Measurements from ENCODE around the gene TTR. TPM values are rescaled to one million over a fixed set of nuclear protein-coding genes. Genes with fewer than 3 reads are reported as not detected.

Gene TTR
- polyA plus RNA-seq, 1 of the 3 experiments (the other 2 are of a cell fraction) = not detected

GRCh38 chr18:31607384-31607783, 15.7 kb downstream of the TTR start:
- Histone ChIP-seq H3K4me2 (no peak overlapping the region), H2AFZ (ENCODE audit: low read depth) (no peak overlapping the region), H3F3A (replicated peaks; ENCODE audit: insufficient read depth) (no peaks in the 10 kb centered on the region), H3K9me2 (no peaks in the 10 kb centered on the region), H3K27ac (ENCODE audit: low read depth in 2 of 2, low read length in 1 of 2) (no peak overlapping the region), H3K4me3 (ENCODE audit: low read depth in 2 of 2, low read length in 1 of 2) (no peak overlapping the region), H3K9ac (no peak overlapping the region), H3K79me2 (ENCODE audit: insufficient read depth) (no peaks in the 10 kb centered on the region), H4K20me1 (ENCODE audit: insufficient read depth) (no peaks in the 10 kb centered on the region), H3K36me3 (replicated peaks in 1 of 2; ENCODE audit: control insufficient read depth in 1 of 2, insufficient read depth in 2 of 2, low read length in 1 of 2) (no peaks in the 10 kb centered on the region), H3K9me3 (no peaks in the 10 kb centered on the region), H3K4me1 (ENCODE audit: control insufficient read depth in 1 of 2, insufficient read depth in 2 of 2, low read depth in 1 of 2, low read length in 1 of 2) (peaks cover 0 to 6% of the 10 kb centered on the region in 2 experiments; a peak in 1 of 4 replicates), H3K27me3 (ENCODE audit: insufficient read depth) (no peaks in the 10 kb centered on the region)
- TF ChIP-seq GABPA (IDR thresholded peaks at IDR 0.05; ENCODE audit: low read depth) = no peak
- POLR2A ChIA-PET = no interaction called here
- WGBS (ENCODE audit: low lambda C conversion rate) = 78% methylated on average over 5 of the region's 5 CpGs
- DNase-seq = no peak
- CTCF ChIA-PET = interaction anchor here (1.2 kb wide), 1 partner anchor 115 kb away, joined by 3 read pairs; no protein-coding TSS in a partner anchor

DNA sequence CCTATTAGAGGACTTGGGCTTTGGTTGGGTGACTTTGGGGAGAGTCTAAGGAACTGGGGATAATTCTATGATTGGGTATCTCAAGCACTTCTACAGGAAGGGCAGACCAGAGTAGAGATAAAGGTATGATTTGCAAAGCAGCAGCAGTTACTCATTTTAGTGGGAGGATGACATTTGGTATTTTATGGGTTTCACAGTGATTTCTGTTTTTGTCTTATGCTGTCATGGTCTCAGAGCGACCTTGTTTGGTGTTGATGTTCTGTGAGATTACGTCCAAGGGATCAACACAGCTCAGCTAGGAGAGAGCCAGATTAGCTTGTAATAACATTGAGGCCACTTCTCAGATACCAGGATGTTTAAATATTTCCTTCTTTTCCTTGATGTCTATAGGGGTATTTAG, 18.2 kb downstream of the TTR start:
- no peaks in the 10 kb centered on the region for H3K9me3 ChIP-seq
- H3K9me2 ChIP-seq = no peaks in the 10 kb centered on the region
- H3K27me3 ChIP-seq (ENCODE audit: insufficient read depth) = no peaks in the 10 kb centered on the region
- CTCF ChIA-PET = interaction anchor here (1.2 to 1.4 kb wide), 4 partner anchors 8 to 112 kb away, joined by 3 read pairs; no protein-coding TSS in a partner anchor
- TF ChIP-seq MAX (IDR thresholded peaks at IDR 0.05; ENCODE audit: low read depth) (no peak), TEAD4 (IDR thresholded peaks at IDR 0.05; ENCODE audit: borderline replicate concordance, insufficient read depth) (no peak), TAF1 (IDR thresholded peaks at IDR 0.05; ENCODE audit: borderline replicate concordance, low read depth, low read length) (no peak), NRF1 (IDR thresholded peaks at IDR 0.05; ENCODE audit: low read depth, low read length) (no peak), GATA2 (CRISPR knock-in tag; IDR thresholded peaks at IDR 0.05) (no peak), EZH2phosphoT487 (IDR thresholded peaks at IDR 0.05; ENCODE audit: borderline replicate concordance, low read depth) (no peak)
- TF ChIP-seq, protein P1, sequence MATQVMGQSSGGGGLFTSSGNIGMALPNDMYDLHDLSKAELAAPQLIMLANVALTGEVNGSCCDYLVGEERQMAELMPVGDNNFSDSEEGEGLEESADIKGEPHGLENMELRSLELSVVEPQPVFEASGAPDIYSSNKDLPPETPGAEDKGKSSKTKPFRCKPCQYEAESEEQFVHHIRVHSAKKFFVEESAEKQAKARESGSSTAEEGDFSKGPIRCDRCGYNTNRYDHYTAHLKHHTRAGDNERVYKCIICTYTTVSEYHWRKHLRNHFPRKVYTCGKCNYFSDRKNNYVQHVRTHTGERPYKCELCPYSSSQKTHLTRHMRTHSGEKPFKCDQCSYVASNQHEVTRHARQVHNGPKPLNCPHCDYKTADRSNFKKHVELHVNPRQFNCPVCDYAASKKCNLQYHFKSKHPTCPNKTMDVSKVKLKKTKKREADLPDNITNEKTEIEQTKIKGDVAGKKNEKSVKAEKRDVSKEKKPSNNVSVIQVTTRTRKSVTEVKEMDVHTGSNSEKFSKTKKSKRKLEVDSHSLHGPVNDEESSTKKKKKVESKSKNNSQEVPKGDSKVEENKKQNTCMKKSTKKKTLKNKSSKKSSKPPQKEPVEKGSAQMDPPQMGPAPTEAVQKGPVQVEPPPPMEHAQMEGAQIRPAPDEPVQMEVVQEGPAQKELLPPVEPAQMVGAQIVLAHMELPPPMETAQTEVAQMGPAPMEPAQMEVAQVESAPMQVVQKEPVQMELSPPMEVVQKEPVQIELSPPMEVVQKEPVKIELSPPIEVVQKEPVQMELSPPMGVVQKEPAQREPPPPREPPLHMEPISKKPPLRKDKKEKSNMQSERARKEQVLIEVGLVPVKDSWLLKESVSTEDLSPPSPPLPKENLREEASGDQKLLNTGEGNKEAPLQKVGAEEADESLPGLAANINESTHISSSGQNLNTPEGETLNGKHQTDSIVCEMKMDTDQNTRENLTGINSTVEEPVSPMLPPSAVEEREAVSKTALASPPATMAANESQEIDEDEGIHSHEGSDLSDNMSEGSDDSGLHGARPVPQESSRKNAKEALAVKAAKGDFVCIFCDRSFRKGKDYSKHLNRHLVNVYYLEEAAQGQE (IDR thresholded peaks at IDR 0.05; ENCODE audit: low read depth, low read length) = no peak
- H4K20me1 ChIP-seq (ENCODE audit: insufficient read depth) = no peaks in the 10 kb centered on the region
- H3K36me3 ChIP-seq (replicated peaks in 1 of 2; ENCODE audit: control insufficient read depth in 1 of 2, insufficient read depth in 2 of 2, low read length in 1 of 2) = no peaks in the 10 kb centered on the region
- no peaks in the 10 kb centered on the region for H3K79me2 ChIP-seq (ENCODE audit: insufficient read depth)
- H3K27ac ChIP-seq (ENCODE audit: low read depth in 2 of 2, low read length in 1 of 2) = no peak overlapping the region
- WGBS (ENCODE audit: low lambda C conversion rate) = 92% methylated on average over 2 of the region's 2 CpGs
- no peaks in the 10 kb centered on the region for H3F3A ChIP-seq (replicated peaks; ENCODE audit: insufficient read depth)
- POLR2A ChIA-PET = no interaction called here
- no peak overlapping the region for H2AFZ ChIP-seq (ENCODE audit: low read depth)
- no peak overlapping the region for H3K4me2 ChIP-seq
- H3K4me1 ChIP-seq (ENCODE audit: control insufficient read depth in 1 of 2, insufficient read depth in 2 of 2, low read depth in 1 of 2, low read length in 1 of 2) = peaks cover 0 to 6% of the 10 kb centered on the region in 2 experiments; a peak in 1 of 4 replicates
- no peak overlapping the region for H3K4me3 ChIP-seq (ENCODE audit: low read depth in 2 of 2, low read length in 1 of 2)
- no peak overlapping the region for H3K9ac ChIP-seq
- DNase-seq = no peak
